Endothelial cell of umbilical vein (primary cell): ENCODE results near the gene PRR19. TPM values are rescaled to one million over a fixed set of nuclear protein-coding genes. Genes with fewer than 3 reads are reported as not detected.

Experiments used
- BruUV-seq: library from RNA; stranded (reverse); fragments of 400-500 nt; replicated peaks from 2 replicates; lab custom pipeline; 2021; lab: Mats Ljungman, UMichigan
- CTCF ChIA-PET: fragments of 300-600, 350-600 bp; sonication (Branson Sonifier 250); formaldehyde crosslinking; loops from one replicate; lab custom pipeline; 2021; ENCODE audit warnings: antibody characterized with exemption, inconsistent platforms; lab: Charles Lee
- POLR2A ChIA-PET: fragments of 300-600, 350-600 bp; sonication (Branson Sonifier 250); formaldehyde crosslinking; loops from one replicate; lab custom pipeline; 2021; ENCODE audit warnings: antibody characterized with exemption, inconsistent platforms; lab: Charles Lee
- DNase-seq: peaks from one replicate; pipeline ENCODE4 v3.0.0-alpha.2; 2011; ENCODE audit warnings: low read depth, low spot score
- FAIRE-seq: peaks from 2 replicates; lab custom pipeline; 2011; peaks lifted over from hg19 to GRCh38; lab: Jason Lieb, UNC
- H2AFZ ChIP-seq: 2 replicates; pipeline ENCODE4 v1.6.0; 2012; ENCODE audit warnings: low read depth, low read length, control low read depth, inconsistent platforms
- H3K27ac ChIP-seq: 2 replicates; pipeline ENCODE4 v1.5.1; 2011; ENCODE audit warnings: low read depth, mild to moderate bottlenecking, control low read depth, low read length, moderate library complexity; ENCODE audit not compliant: insufficient read depth
- H3K27me3 ChIP-seq, 2 experiments: 2 replicates each; pipeline versions ENCODE4 v1.6.0 to v1.6.1; 2011; ENCODE audit warnings: low read length in 2 of 2, mixed read lengths in 1 of 2; ENCODE audit not compliant: control insufficient read depth in 2 of 2, insufficient read depth in 2 of 2
- H3K36me3 ChIP-seq, 2 experiments: 2 replicates in 1 of 2; 3 replicates in 1 of 2; pipeline ENCODE4 v1.5.1; 2011; ENCODE audit warnings: low read length in 2 of 2, mild to moderate bottlenecking in 1 of 2, moderate library complexity in 1 of 2; ENCODE audit not compliant: control insufficient read depth in 2 of 2, insufficient read depth in 2 of 2; ENCODE audit errors: extremely low read depth in 1 of 2
- H3K4me1 ChIP-seq: 3 replicates; pipeline ENCODE4 v1.5.1; 2011; ENCODE audit warnings: mild to moderate bottlenecking, low read length; ENCODE audit not compliant: control insufficient read depth, insufficient read depth; ENCODE audit errors: extremely low read depth
- H3K4me2 ChIP-seq: 2 replicates; pipeline ENCODE4 v1.6.1; 2011; ENCODE audit warnings: low read length, control low read depth, mixed read lengths; ENCODE audit not compliant: insufficient read depth
- H3K4me3 ChIP-seq, 3 experiments: fragments of 200-600 bp in 1 of 3; sonication (generic), shearing (Covaris generic) in 1 of 3; replicated peaks in 1 of 3; 2 replicates each; pipeline ENCODE4 v1.5.1; 2011 to 2016; ENCODE audit warnings: control low read depth in 3 of 3, low read length in 3 of 3, mild to moderate bottlenecking in 2 of 3, inconsistent platforms in 1 of 3, low read depth in 1 of 3, moderate library complexity in 1 of 3; ENCODE audit not compliant: insufficient read depth in 1 of 3
- H3K79me2 ChIP-seq: 2 replicates; pipeline ENCODE4 v1.6.0; 2012; ENCODE audit warnings: low read length, inconsistent platforms; ENCODE audit not compliant: control insufficient read depth, insufficient read depth
- H3K9ac ChIP-seq: replicated peaks from 2 replicates; pipeline ENCODE3; 2011; ENCODE audit warnings: low read length, control low read depth; ENCODE audit not compliant: insufficient read depth; ENCODE audit errors: extremely low read depth
- H3K9me1 ChIP-seq: replicated peaks from 3 replicates; pipeline ENCODE4 v1.6.0; 2011; ENCODE audit warnings: mild to moderate bottlenecking, low read length; ENCODE audit not compliant: control insufficient read depth, insufficient read depth; ENCODE audit errors: extremely low read depth
- H3K9me3 ChIP-seq: replicated peaks from 2 replicates; pipeline ENCODE4 v1.5.1; 2012; ENCODE audit warnings: low read length, inconsistent platforms; ENCODE audit not compliant: control insufficient read depth, insufficient read depth
- H4K20me1 ChIP-seq: replicated peaks from 2 replicates; pipeline ENCODE3; 2011; ENCODE audit warnings: mild to moderate bottlenecking, low read length; ENCODE audit not compliant: control insufficient read depth, insufficient read depth; ENCODE audit errors: extremely low read depth
- CTCF ChIP-seq, 2 donors: IDR thresholded peaks; 1 replicate in 1 of 2; 2 replicates in 1 of 2; pipeline ENCODE4 v1.5.1; 2011; ENCODE audit warnings: low read length in 2 of 2, mild to moderate bottlenecking in 2 of 2, moderate library complexity in 2 of 2, control low read depth in 1 of 2, inconsistent platforms in 1 of 2, low read depth in 1 of 2; ENCODE audit not compliant: insufficient read depth in 1 of 2; ENCODE audit errors: extremely low read depth in 1 of 2
- EZH2 ChIP-seq: IDR thresholded peaks from 2 replicates; pipeline ENCODE4 v1.6.1; 2012; ENCODE audit warnings: borderline replicate concordance, low read depth, mild to moderate bottlenecking, moderate library complexity, low read length, inconsistent platforms; ENCODE audit not compliant: severe bottlenecking
- FOS ChIP-seq: IDR thresholded peaks from 2 replicates; pipeline ENCODE4 v1.6.1; 2011; ENCODE audit warnings: mild to moderate bottlenecking, low read length, moderate library complexity, borderline replicate concordance; ENCODE audit not compliant: insufficient read depth
- GATA2 ChIP-seq: IDR thresholded peaks from 2 replicates; pipeline ENCODE4 v1.7.0; 2011; ENCODE audit warnings: low read depth, mild to moderate bottlenecking, moderate library complexity, mixed read lengths, low read length; ENCODE audit not compliant: insufficient read length, insufficient read depth
- JUN ChIP-seq: IDR thresholded peaks from 2 replicates; pipeline ENCODE4 v1.6.1; 2011; ENCODE audit warnings: borderline replicate concordance, low read depth; ENCODE audit not compliant: insufficient read length, insufficient read depth
- MAX ChIP-seq: IDR thresholded peaks from 2 replicates; pipeline ENCODE4 v1.6.1; 2011; ENCODE audit not compliant: insufficient read depth, insufficient read length
- MYC ChIP-seq: IDR thresholded peaks from one replicate; pipeline ENCODE4 v1.6.1; 2011; ENCODE audit warnings: mild to moderate bottlenecking, low read depth, low read length
- POLR2A ChIP-seq: IDR thresholded peaks from 2 replicates; pipeline ENCODE4 v1.6.1; 2012; ENCODE audit warnings: low read depth, mild to moderate bottlenecking, control low read depth, low read length
- POLR2AphosphoS5 ChIP-seq: IDR thresholded peaks from 2 replicates; pipeline ENCODE4 v1.6.1; 2012; ENCODE audit warnings: low read depth, mild to moderate bottlenecking, control low read depth, low read length, moderate library complexity; ENCODE audit not compliant: insufficient read depth
- dilution Hi-C: fragments of 300-500 bp; cut with MboI; formaldehyde crosslinking; loops from one replicate; pipeline ENCODE4 v1.15.0; 2019; ENCODE audit warnings: low sequenced_read_pairs; ENCODE audit not compliant: extremely low pct_ligation_motif_present
- intact Hi-C: fragments of 100-400 bp; cut with micrococcal nuclease; formaldehyde crosslinking; loops from one replicate; pipeline ENCODE4 v1.10.0; 2022
- microRNA-seq: library from miRNA; unstranded; fragments of <30 nt; microRNA quantifications from one replicate; pipeline ENCODE4 v1.2.0, GENCODE V29; 2021; ENCODE audit warnings: borderline number of aligned reads, borderline replicate concordance
- polyA plus RNA-seq, 4 experiments: library from polyadenylated mRNA; depleted of rRNA in 3 of 4; stranded (reverse) in 3 of 4; unstranded in 1 of 4; fragments of >200 nt; gene quantifications; 2 replicates each; pipeline versions ENCODE4 v1.2.1 to v1.2.3, GENCODE V29; 2011 to 2012; ENCODE audit warnings: missing spikeins in 1 of 4
- small RNA-seq: library from RNA; depleted of rRNA; stranded (forward); fragments of <200 nt; gene quantifications from one replicate; pipeline ENCODE3, GENCODE V24; 2012; ENCODE audit warnings: low replicate concordance, low read depth; ENCODE audit not compliant: insufficient read depth, insufficient read length
- total RNA-seq: library from RNA; stranded (reverse); gene quantifications from 2 replicates; pipeline ENCODE4 v1.2.3, GENCODE V29; 2021

PRR19 gene
- total and polyA plus RNA-seq, 2 donors (not counting 3 experiments of a cell fraction or from before 2014, with no cell fraction given) = 1.0 to 1.4 TPM

- no TSS peak for BruUV-seq
- H3K9ac ChIP-seq = no peak overlapping the region
- FAIRE-seq = no peak
These were observed 55.4 kb downstream of the PRR19 start for GRCh38 chr19:42357290-42357689.

More at GRCh38 chr19:42357290-42357689, 55.4 kb downstream of the PRR19 start:
- no peak overlapping the region for H2AFZ ChIP-seq
- no peak overlapping the region for H3K4me2 ChIP-seq
- dilution Hi-C loops = no loop called here
- no peak overlapping the region for H3K4me3 ChIP-seq
- no peaks in the 10 kb centered on the region for H4K20me1 ChIP-seq
- ChIA-PET POLR2A (no interaction called here), CTCF (interaction anchor here (1.0 kb wide), 1 partner anchor 15 kb away, joined by 3 read pairs; no protein-coding TSS in a partner anchor)
- intact Hi-C loops = no loop called here
- no peak for DNase-seq
- no peaks in the 10 kb centered on the region for H3K4me1 ChIP-seq
- H3K27me3 ChIP-seq = no peaks in the 10 kb centered on the region
- H3K79me2 ChIP-seq = no peaks in the 10 kb centered on the region
- no peaks in the 10 kb centered on the region for H3K9me3 ChIP-seq
- H3K9me1 ChIP-seq = no peaks in the 10 kb centered on the region
- H3K27ac ChIP-seq = no peak overlapping the region
- peaks cover 0 to 25% of the 10 kb centered on the region in 2 experiments for H3K36me3 ChIP-seq
- no peak for TF ChIP-seq CTCF (IDR thresholded peaks at IDR 0.05; ENCODE audit: extremely low read depth in 1 of 2, insufficient read depth in 1 of 2, low read depth in 1 of 2, low read length in 2 of 2)
- TF ChIP-seq JUN = no peak
- TF ChIP-seq POLR2AphosphoS5 = no peak
- TF ChIP-seq EZH2 = no peak
- TF ChIP-seq MYC = no peak
- TF ChIP-seq MAX = no peak
- no peak for TF ChIP-seq GATA2
- TF ChIP-seq FOS = no peak
- TF ChIP-seq POLR2A = no peak

Small RNAs within 50 kb of the gene (microRNA-seq; reads per million reads assigned to microRNA genes)
- not detected for gene MIR8077

Small RNAs within 50 kb of the gene (small RNA-seq; reads per million reads assigned to genes)
- not detected for gene MIR8077

Other genes with a start within 250 kb of the PRR19 start
- gene GRIK5, start 231.9 kb upstream of the PRR19 start, total RNA-seq = 0.53 and 2.2 TPM in 2 replicates
- gene GRIK5, start 231.9 kb upstream of the PRR19 start, polyA plus RNA-seq = 0.80 and 1.0 TPM in 2 replicates
- 14.0 and 15.3 TPM in 2 replicates for gene ZNF574, start 226.0 kb upstream of the PRR19 start, total RNA-seq
- gene ZNF574, start 226.0 kb upstream of the PRR19 start, polyA plus RNA-seq = 13.6 and 20.3 TPM in 2 replicates
- 3.2 and 4.0 TPM in 2 replicates for gene POU2F2, start 169.7 kb upstream of the PRR19 start, total RNA-seq
- 3.7 and 4.1 TPM in 2 replicates for gene POU2F2, start 169.7 kb upstream of the PRR19 start, polyA plus RNA-seq
- gene DEDD2, start 84.5 kb upstream of the PRR19 start, total RNA-seq = 19.3 and 19.5 TPM in 2 replicates
- gene DEDD2, start 84.5 kb upstream of the PRR19 start, polyA plus RNA-seq = 34.8 and 38.5 TPM in 2 replicates
- gene ZNF526, start 81.8 kb upstream of the PRR19 start, total RNA-seq = 13.3 and 13.4 TPM in 2 replicates
- 6.5 and 8.0 TPM in 2 replicates for gene ZNF526, start 81.8 kb upstream of the PRR19 start, polyA plus RNA-seq
- 48.3 and 49.5 TPM in 2 replicates for gene GSK3A, start 59.5 kb upstream of the PRR19 start, total RNA-seq
- gene GSK3A, start 59.5 kb upstream of the PRR19 start, polyA plus RNA-seq = 73.7 and 74.7 TPM in 2 replicates
- 117 and 130 TPM in 2 replicates for gene ERF, start 47.0 kb upstream of the PRR19 start, total RNA-seq
- gene ERF, start 47.0 kb upstream of the PRR19 start, polyA plus RNA-seq = 102 and 125 TPM in 2 replicates
- 86.0 and 86.3 TPM in 2 replicates for gene CIC, start 32.9 kb upstream of the PRR19 start, total RNA-seq
- gene CIC, start 32.9 kb upstream of the PRR19 start, polyA plus RNA-seq = 18.4 and 23.5 TPM in 2 replicates
- gene PAFAH1B3, start 492 bp downstream of the PRR19 start, total RNA-seq = 41.4 and 47.6 TPM in 2 replicates
- gene PAFAH1B3, start 492 bp downstream of the PRR19 start, polyA plus RNA-seq = 95.0 and 115 TPM in 2 replicates
- not detected in 2 replicates for gene TMEM145, start 11.2 kb downstream of the PRR19 start, total RNA-seq
- 0.24 TPM in 1 of 2 replicates, not detected in the other for gene TMEM145, start 11.2 kb downstream of the PRR19 start, polyA plus RNA-seq
- gene MEGF8, start 23.5 kb downstream of the PRR19 start, total RNA-seq = 34.3 and 39.6 TPM in 2 replicates
- 20.6 and 25.2 TPM in 2 replicates for gene MEGF8, start 23.5 kb downstream of the PRR19 start, polyA plus RNA-seq
- gene CNFN, start 88.2 kb downstream of the PRR19 start, total RNA-seq = 0.73 TPM in 1 of 2 replicates, not detected in the other
- 0.23 and 0.27 TPM in 2 replicates for gene CNFN, start 88.2 kb downstream of the PRR19 start, polyA plus RNA-seq
- 10.4 and 13.5 TPM in 2 replicates for gene LIPE, start 125.3 kb downstream of the PRR19 start, total RNA-seq
- 3.8 and 6.0 TPM in 2 replicates for gene LIPE, start 125.3 kb downstream of the PRR19 start, polyA plus RNA-seq
- not detected in 2 replicates for gene CXCL17, start 140.8 kb downstream of the PRR19 start, total RNA-seq
- gene CXCL17, start 140.8 kb downstream of the PRR19 start, polyA plus RNA-seq = not detected in 2 replicates
- 2.1 and 3.6 TPM in 2 replicates for gene CEACAM1, start 226.3 kb downstream of the PRR19 start, total RNA-seq
- 2.4 and 3.5 TPM in 2 replicates for gene CEACAM1, start 226.3 kb downstream of the PRR19 start, polyA plus RNA-seq